WERI-Rb-1 (cell line): Measurements from ENCODE around the gene EYA3.

Experiments
- DNase-seq: peaks from one replicate; pipeline ENCODE4 v3.0.0-alpha.2; 2020
- H3K27ac ChIP-seq: fragments of 250-450 bp; sonication (Bioruptor Pico); 2 replicates; pipeline ENCODE4 v1.5.1; 2020; ENCODE audit warnings: mild to moderate bottlenecking, moderate library complexity
- H3K27me3 ChIP-seq: fragments of 250-450 bp; sonication (Bioruptor Pico); 2 replicates; pipeline ENCODE4 v1.5.1; 2021; ENCODE audit warnings: mild to moderate bottlenecking, low read depth, moderate library complexity; ENCODE audit not compliant: insufficient read depth, severe bottlenecking
- H3K36me3 ChIP-seq: fragments of 250-450 bp; sonication (Bioruptor Pico); 2 replicates; pipeline ENCODE4 v1.5.1; 2020; ENCODE audit warnings: mild to moderate bottlenecking, moderate library complexity
- H3K4me3 ChIP-seq: 2 replicates; pipeline ENCODE4 v1.5.1; 2011; ENCODE audit warnings: low read depth, mild to moderate bottlenecking, control low read depth, low read length
- H3K9me3 ChIP-seq: fragments of 250-450 bp; sonication (Bioruptor Pico); 2 replicates; pipeline ENCODE4 v1.5.1; 2021; ENCODE audit warnings: mild to moderate bottlenecking, moderate library complexity; ENCODE audit not compliant: severe bottlenecking
- TF ChIP-seq, protein P1 (sequence below): IDR thresholded peaks from 2 replicates; pipeline ENCODE4 v1.5.1; 2011; ENCODE audit warnings: low read depth, mild to moderate bottlenecking, control low read depth, inconsistent platforms, low read length

EYA3 gene

GRCh38 chr1:27955076-27955475 is 133.3 kb downstream of the EYA3 start:
- Histone ChIP-seq H3K36me3 (no peaks in the 10 kb centered on the region; the same call in 1 of the 2 replicates), H3K4me3 (no peak overlapping the region), H3K27ac (no peak overlapping the region), H3K27me3 (no peaks in the 10 kb centered on the region), H3K9me3 (no peaks in the 10 kb centered on the region)
- TF ChIP-seq, protein P1, sequence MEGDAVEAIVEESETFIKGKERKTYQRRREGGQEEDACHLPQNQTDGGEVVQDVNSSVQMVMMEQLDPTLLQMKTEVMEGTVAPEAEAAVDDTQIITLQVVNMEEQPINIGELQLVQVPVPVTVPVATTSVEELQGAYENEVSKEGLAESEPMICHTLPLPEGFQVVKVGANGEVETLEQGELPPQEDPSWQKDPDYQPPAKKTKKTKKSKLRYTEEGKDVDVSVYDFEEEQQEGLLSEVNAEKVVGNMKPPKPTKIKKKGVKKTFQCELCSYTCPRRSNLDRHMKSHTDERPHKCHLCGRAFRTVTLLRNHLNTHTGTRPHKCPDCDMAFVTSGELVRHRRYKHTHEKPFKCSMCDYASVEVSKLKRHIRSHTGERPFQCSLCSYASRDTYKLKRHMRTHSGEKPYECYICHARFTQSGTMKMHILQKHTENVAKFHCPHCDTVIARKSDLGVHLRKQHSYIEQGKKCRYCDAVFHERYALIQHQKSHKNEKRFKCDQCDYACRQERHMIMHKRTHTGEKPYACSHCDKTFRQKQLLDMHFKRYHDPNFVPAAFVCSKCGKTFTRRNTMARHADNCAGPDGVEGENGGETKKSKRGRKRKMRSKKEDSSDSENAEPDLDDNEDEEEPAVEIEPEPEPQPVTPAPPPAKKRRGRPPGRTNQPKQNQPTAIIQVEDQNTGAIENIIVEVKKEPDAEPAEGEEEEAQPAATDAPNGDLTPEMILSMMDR = no peak
- no peak for DNase-seq

DNA sequence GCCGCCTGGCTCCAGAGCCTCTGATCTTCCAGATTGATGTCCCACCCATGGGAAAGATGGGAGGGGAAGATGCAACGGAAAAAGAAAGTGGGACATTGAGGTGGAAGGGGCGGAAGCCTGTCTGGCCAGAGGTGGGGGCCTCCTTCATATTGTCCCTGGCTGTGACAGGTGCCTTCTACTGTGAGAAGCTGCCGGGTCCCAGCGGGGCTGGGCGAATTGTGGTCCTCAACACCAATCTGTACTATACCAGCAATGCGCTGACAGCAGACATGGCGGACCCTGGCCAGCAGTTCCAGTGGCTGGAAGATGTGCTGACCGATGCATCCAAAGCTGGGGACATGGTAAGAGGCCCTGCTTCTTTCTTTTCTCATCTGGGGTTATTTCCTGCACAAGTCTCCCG is 134.2 kb downstream of the EYA3 start:
- Histone ChIP-seq H3K4me3 (no peak overlapping the region), H3K27me3 (no peaks in the 10 kb centered on the region), H3K27ac (no peak overlapping the region), H3K36me3 (no peaks in the 10 kb centered on the region; the same call in 1 of the 2 replicates), H3K9me3 (no peaks in the 10 kb centered on the region)
- TF ChIP-seq, protein P1 = no peak
- no peak for DNase-seq

- H3K36me3 ChIP-seq = no peaks in the 10 kb centered on the region; the same call in 1 of the 2 replicates
- no peaks in the 10 kb centered on the region for H3K9me3 ChIP-seq
- no peak overlapping the region for H3K4me3 ChIP-seq
- DNase-seq = no peak
- no peaks in the 10 kb centered on the region for H3K27me3 ChIP-seq
- H3K27ac ChIP-seq = no peak overlapping the region
- TF ChIP-seq, protein P1 = no peak
Observed at GRCh38 chr1:27952147-27952546, 136.3 kb downstream of the EYA3 start.

DNA sequence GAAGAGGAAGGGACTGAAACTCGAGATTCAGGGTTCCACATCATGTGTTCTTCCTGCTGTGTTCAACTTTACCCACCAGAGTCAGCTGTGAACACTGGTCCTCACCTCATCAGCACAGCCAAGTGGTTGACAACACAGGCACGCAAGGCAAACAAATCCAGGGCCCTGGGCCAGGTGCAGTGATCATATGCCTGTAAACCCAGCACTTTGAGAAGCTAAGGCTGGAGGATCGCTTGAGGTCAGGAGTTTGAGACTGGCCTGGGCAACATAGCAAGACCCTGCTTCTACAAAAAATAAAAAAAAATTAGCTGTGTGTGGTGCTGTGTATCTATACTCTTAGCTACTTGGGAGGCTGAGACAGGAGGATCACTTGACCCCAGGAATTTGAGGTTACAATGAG is 137.0 kb downstream of the EYA3 start:
- H3K27me3 ChIP-seq = no peaks in the 10 kb centered on the region
- TF ChIP-seq, protein P1 = no peak

GRCh38 chr1:27949027-27949426 is 139.4 kb downstream of the EYA3 start:
- Histone ChIP-seq H3K36me3 (no peaks in the 10 kb centered on the region; the same call in 1 of the 2 replicates), H3K9me3 (no peaks in the 10 kb centered on the region), H3K4me3 (no peak overlapping the region), H3K27ac (no peak overlapping the region), H3K27me3 (no peaks in the 10 kb centered on the region)
- DNase-seq = no peak
- TF ChIP-seq, protein P1 = no peak

More for the DNA sequence above, 137.0 kb downstream of the EYA3 start:
- Histone ChIP-seq H3K27ac (no peak overlapping the region), H3K4me3 (no peak overlapping the region), H3K9me3 (no peaks in the 10 kb centered on the region), H3K36me3 (no peaks in the 10 kb centered on the region; the same call in 1 of the 2 replicates)
- DNase-seq = no peak

GRCh38 chr1:27945020-27945419 is 143.4 kb downstream of the EYA3 start:
- Histone ChIP-seq H3K4me3 (no peak overlapping the region), H3K36me3 (no peaks in the 10 kb centered on the region; the same call in 1 of the 2 replicates), H3K27ac (no peak overlapping the region), H3K9me3 (no peaks in the 10 kb centered on the region), H3K27me3 (no peaks in the 10 kb centered on the region)
- TF ChIP-seq, protein P1 = no peak
- DNase-seq = no peak
